Measurements from ENCODE around the gene WDR13. TPM values are rescaled to one million over a fixed set of nuclear protein-coding genes. Genes with fewer than 3 reads are reported as not detected.

Gene WDR13
- total RNA-seq, 1 donor from 2014 or later, result 87.1 TPM

GRCh38 chrX:48589482-48590162 lies 7.7 kb upstream of the WDR13 start:
- no peak for DNase-seq (ENCODE audit: low spot score in 2 of 2)
- Histone ChIP-seq H3K9me3 (no peaks in the 10 kb centered on the region), H3K4me3 (no peak overlapping the region), H3K27me3 (no peaks in the 10 kb centered on the region), H3K27ac (no peak overlapping the region), H3K4me1 (no peaks in the 10 kb centered on the region), H3K36me3 (no peaks in the 10 kb centered on the region)
- no peak for TF ChIP-seq CTCF (IDR thresholded peaks at IDR 0.05)
- intact Hi-C loops (cut with DNase I), result no loop called here

- H3K27me3 ChIP-seq, result no peaks in the 10 kb centered on the region
- H3K27ac ChIP-seq, result no peak overlapping the region
- H3K36me3 ChIP-seq, result no peaks in the 10 kb centered on the region
- H3K4me3 ChIP-seq, result no peak overlapping the region
- no peaks in the 10 kb centered on the region for H3K9me3 ChIP-seq
- intact Hi-C loops (cut with DNase I), result no loop called here
- H3K4me1 ChIP-seq, result no peaks in the 10 kb centered on the region
- DNase-seq (ENCODE audit: low spot score in 2 of 2), result no peak
- TF ChIP-seq CTCF (IDR thresholded peaks at IDR 0.05), result no peak
These were observed 6.8 kb upstream of the WDR13 start for GRCh38 chrX:48590203-48591103.

GRCh38 chrX:48591255-48591791 lies 6.0 kb upstream of the WDR13 start:
- H3K4me3 ChIP-seq, result no peak overlapping the region
- no peaks in the 10 kb centered on the region for H3K36me3 ChIP-seq
- no peak for TF ChIP-seq CTCF (IDR thresholded peaks at IDR 0.05)
- H3K4me1 ChIP-seq, result no peaks in the 10 kb centered on the region
- intact Hi-C loops (cut with DNase I), result no loop called here
- H3K9me3 ChIP-seq, result no peaks in the 10 kb centered on the region
- no peaks in the 10 kb centered on the region for H3K27me3 ChIP-seq
- H3K27ac ChIP-seq, result no peak overlapping the region
- no peak for DNase-seq (ENCODE audit: low spot score in 2 of 2)

DNA sequence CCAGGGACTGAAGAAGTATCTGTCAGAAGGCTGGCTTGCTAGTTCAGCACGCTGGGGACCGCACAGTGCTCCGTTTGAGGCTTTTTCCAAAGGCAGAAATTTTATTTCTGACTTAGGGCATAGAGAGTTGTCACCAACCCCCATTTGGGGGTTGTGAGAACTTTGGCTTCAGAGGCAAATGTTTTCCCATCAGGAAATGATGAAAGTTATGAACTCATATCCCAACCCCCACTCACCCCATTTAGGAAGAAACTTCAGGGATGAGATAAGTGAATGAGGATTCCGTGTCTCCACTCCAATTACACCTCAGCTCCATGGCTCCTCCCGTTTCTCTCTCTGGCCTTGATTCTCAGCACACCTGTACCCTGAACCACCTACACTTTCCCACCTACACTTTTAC lies 4.3 kb upstream of the WDR13 start:
- Histone ChIP-seq H3K4me3 (no peak overlapping the region), H3K4me1 (no peaks in the 10 kb centered on the region), H3K36me3 (no peaks in the 10 kb centered on the region), H3K27me3 (no peaks in the 10 kb centered on the region), H3K27ac (no peak overlapping the region), H3K9me3 (no peaks in the 10 kb centered on the region)
- no peak for TF ChIP-seq CTCF (IDR thresholded peaks at IDR 0.05)
- intact Hi-C loops (cut with DNase I), result no loop called here
- DNase-seq (ENCODE audit: low spot score in 2 of 2), result no peak

GRCh38 chrX:48595929-48596328 lies 1.4 kb upstream of the WDR13 start:
- H3K27me3 ChIP-seq, result no peaks in the 10 kb centered on the region
- no peak overlapping the region for H3K27ac ChIP-seq
- intact Hi-C loops (cut with DNase I), result no loop called here
- no peaks in the 10 kb centered on the region for H3K9me3 ChIP-seq
- no peak for TF ChIP-seq CTCF (IDR thresholded peaks at IDR 0.05)
- no peak for DNase-seq (ENCODE audit: low spot score in 2 of 2)
- H3K4me1 ChIP-seq, result no peaks in the 10 kb centered on the region
- H3K36me3 ChIP-seq, result peaks cover 10 to 15% of the 10 kb centered on the region in 2 donors
- H3K4me3 ChIP-seq, result no peak overlapping the region
